Prostate gland (tissue), 2 donors: Measurements from ENCODE around the gene GALK1. TPM values are rescaled to one million over a fixed set of nuclear protein-coding genes. Genes with fewer than 3 reads are reported as not detected.

Experiments used
- DNase-seq: peaks from one replicate; pipeline ENCODE4 v3.0.0-alpha.2; 2019; ENCODE audit warnings: low spot score
- H3K27ac ChIP-seq, 2 donors: fragments of 200-600 bp; sonication (generic); 2 replicates each; pipeline ENCODE4 v1.5.1; 2017 to 2019
- H3K27me3 ChIP-seq: fragments of 200-600 bp; sonication (generic); replicated peaks from 2 replicates; pipeline ENCODE4 v1.5.1; 2019; ENCODE audit not compliant: insufficient read depth
- H3K36me3 ChIP-seq, 2 donors: fragments of 200-600 bp; sonication (generic); 1 replicate in 1 of 2; 2 replicates in 1 of 2; pipeline versions ENCODE4 v1.5.1 to v1.8.1; 2017 to 2019
- H3K4me1 ChIP-seq: fragments of 200-600 bp; sonication (generic); replicated peaks from 2 replicates; pipeline ENCODE4 v1.5.1; 2019
- H3K4me3 ChIP-seq, 2 donors: fragments of 200-600 bp; sonication (generic); 2 replicates each; pipeline ENCODE4 v1.5.1; 2017 to 2019
- H3K9me3 ChIP-seq: fragments of 200-600 bp; sonication (generic); 2 replicates; pipeline ENCODE4 v1.5.1; 2017
- CTCF ChIP-seq, 4 experiments: fragments of 200-600 bp in 2 of 4; fragments of 450-650 bp in 2 of 4; sonication (generic) in 2 of 4; IDR thresholded peaks; 1 replicate in 3 of 4; 2 replicates in 1 of 4; pipeline ENCODE4 v1.5.1; 2016 to 2019; ENCODE audit warnings: antibody characterized with exemption in 4 of 4, mild to moderate bottlenecking in 2 of 4, moderate library complexity in 2 of 4
- POLR2A ChIP-seq: fragments of 450-650 bp; IDR thresholded peaks from one replicate; pipeline ENCODE4 v1.6.1; 2016; ENCODE audit warnings: antibody characterized with exemption, mild to moderate bottlenecking
- POLR2AphosphoS5 ChIP-seq: sonication (generic); formaldehyde crosslinking; IDR thresholded peaks from one replicate; pipeline ENCODE4 v1.6.1; 2017; ENCODE audit warnings: antibody characterized with exemption
- WGBS: methylation state at CpG from one replicate; pipeline ENCODE4 v1.1.5; 2018; 5-methylcytosine and 5-hydroxymethylcytosine counted together
- intact Hi-C: fragments of 100-400 bp; cut with DNase I; formaldehyde crosslinking; loops from one replicate; pipeline ENCODE4 v1.14.2; 2022
- total RNA-seq, 2 donors: library from RNA; depleted of rRNA; stranded (reverse); fragments of >200 nt; gene quantifications; one replicate each; pipeline ENCODE4 v1.1.0, GENCODE V29; 2016

GALK1 gene
- total RNA-seq, 2 donors from 2014 or later, result 28.1 to 28.5 TPM

DNA sequence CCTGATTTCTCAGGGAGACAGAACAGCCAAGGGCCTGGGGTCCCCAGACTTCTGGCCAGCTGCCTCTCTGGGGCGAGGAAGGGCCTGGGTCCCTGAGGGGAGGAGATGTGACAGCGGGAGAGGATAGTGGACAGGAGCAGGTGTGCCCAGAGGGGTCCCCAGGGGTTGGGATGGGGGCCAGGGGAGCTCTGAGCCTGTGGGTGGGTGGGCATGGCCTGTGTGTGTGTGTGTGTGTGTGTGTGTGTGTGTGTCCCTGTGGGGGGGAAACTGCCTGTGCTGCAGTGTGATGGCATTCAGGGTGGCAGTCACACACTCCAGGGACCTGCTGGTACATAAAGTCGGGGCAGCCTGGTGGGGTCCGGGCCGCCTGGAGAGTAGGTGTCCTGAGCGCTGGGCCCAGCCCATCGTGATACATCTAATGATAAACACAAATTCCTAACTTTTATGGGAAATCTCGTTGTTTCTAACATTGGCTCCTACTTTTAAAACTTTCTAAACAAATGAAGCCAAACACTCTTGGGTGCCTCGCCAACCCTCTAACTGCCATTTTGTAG, 42.4 kb downstream of the GALK1 start:
- no peak for DNase-seq
- TF ChIP-seq POLR2AphosphoS5, result no peak
- no peak for TF ChIP-seq CTCF (IDR thresholded peaks at IDR 0.05)
- no peak for TF ChIP-seq POLR2A
- Histone ChIP-seq H3K4me3 (peak overlapping the region; percentile 34 to 53), H3K4me1 (peaks cover 2% of the 10 kb centered on the region), H3K9me3 (no peaks in the 10 kb centered on the region), H3K27me3 (no peaks in the 10 kb centered on the region), H3K36me3 (no peaks in the 10 kb centered on the region), H3K27ac (peak overlapping the region; percentile 70 to 82)
- intact Hi-C loops, result no loop called here
- WGBS, result 59% methylated on average over 9 of the region's 9 CpGs

DNA sequence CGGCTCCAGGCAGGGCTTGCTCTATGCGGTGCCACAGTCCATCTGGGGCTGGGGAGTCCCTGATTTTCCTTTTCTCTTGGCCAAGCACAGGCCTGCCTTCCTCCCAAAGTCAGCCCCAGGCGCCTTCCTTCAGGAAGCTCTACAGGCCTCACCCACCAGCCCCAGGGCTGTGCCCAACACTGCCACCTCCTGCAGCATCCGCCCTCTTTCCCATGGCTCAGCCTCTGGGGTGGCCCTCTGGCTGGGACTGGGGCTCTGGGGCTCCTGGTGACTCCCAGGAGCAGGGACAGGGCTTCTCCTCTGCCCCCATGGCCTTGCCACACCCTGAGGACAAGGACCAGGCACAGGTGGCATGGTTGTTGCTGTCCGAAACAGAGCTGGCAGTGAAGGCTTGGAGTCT, 42.9 kb downstream of the GALK1 start:
- Histone ChIP-seq H3K9me3 (no peaks in the 10 kb centered on the region), H3K4me1 (peaks cover 2% of the 10 kb centered on the region), H3K4me3 (peak overlapping the region; percentile 34 to 53), H3K27ac (peak overlapping the region; percentile 70 to 82), H3K27me3 (no peaks in the 10 kb centered on the region), H3K36me3 (no peaks in the 10 kb centered on the region)
- WGBS, result 43% methylated on average over 5 of the region's 5 CpGs
- intact Hi-C loops, result no loop called here
- TF ChIP-seq POLR2AphosphoS5, result no peak
- TF ChIP-seq CTCF (IDR thresholded peaks at IDR 0.05), result peak in 1 of 4 experiments; percentile 5
- DNase-seq, result no peak

DNA sequence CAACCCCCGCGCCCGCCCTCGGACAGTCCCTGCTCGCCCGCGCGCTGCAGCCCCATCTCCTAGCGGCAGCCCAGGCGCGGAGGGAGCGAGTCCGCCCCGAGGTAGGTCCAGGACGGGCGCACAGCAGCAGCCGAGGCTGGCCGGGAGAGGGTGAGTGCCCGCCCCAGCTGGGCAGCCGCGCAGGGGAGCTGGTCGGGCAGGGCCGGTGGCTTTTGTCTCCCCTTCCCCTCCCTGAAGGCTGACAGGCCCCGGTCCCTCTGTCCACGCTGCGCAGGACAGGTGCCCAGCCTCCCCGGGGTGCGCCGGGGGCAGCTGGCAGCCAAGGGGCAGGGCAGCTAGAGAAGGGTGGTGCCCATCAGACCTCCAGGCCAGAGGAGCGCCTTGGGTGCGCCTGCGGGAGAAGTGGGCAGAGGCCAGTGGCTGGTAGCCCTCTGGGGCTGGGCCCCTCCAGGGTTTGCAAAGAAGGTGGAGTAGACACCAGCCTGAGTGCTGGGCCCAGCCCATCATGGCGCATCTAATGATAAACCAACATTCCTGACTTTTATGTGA, 43.5 kb downstream of the GALK1 start:
- Histone ChIP-seq H3K4me3 (peak overlapping the region; percentile 34 to 53), H3K27me3 (no peaks in the 10 kb centered on the region), H3K27ac (peak overlapping the region; percentile 70 to 82), H3K9me3 (no peaks in the 10 kb centered on the region), H3K36me3 (no peaks in the 10 kb centered on the region), H3K4me1 (peaks cover 2% of the 10 kb centered on the region)
- DNase-seq, result no peak
- intact Hi-C loops, result no loop called here
- 14% methylated on average over 26 of the region's 33 CpGs for WGBS
- TF ChIP-seq POLR2AphosphoS5 (no peak), POLR2A (no peak), CTCF (IDR thresholded peaks at IDR 0.05) (no peak)

GRCh38 chr17:75720656-75721462, 44.1 kb downstream of the GALK1 start, which contains the start of gene ITGB4:
TSS of gene ITGB4 (plus strand) at chr17:75721459. CDS start at chr17:75724704, 3,245 bp downstream.
- H3K4me1 ChIP-seq, result peaks cover 2% of the 10 kb centered on the region
- H3K9me3 ChIP-seq, result no peaks in the 10 kb centered on the region
- intact Hi-C loops, result no loop called here
- no peaks in the 10 kb centered on the region for H3K36me3 ChIP-seq
- no peaks in the 10 kb centered on the region for H3K27me3 ChIP-seq
- H3K27ac ChIP-seq, result peak within 1 kb of the TSS; percentile 73 to 82
- DNase-seq, result peak; percentile 87
- WGBS, result 3% methylated on average over 16 of the region's 70 CpGs
- peak within 1 kb of the TSS; percentile 34 to 53 for H3K4me3 ChIP-seq
- TF ChIP-seq POLR2A (peak; percentile 41), CTCF (IDR thresholded peaks at IDR 0.05) (peak in 1 of 4 experiments; percentile 42), POLR2AphosphoS5 (peak; percentile 30)
